Measurements from ENCODE around the gene WFS1.

DNA sequence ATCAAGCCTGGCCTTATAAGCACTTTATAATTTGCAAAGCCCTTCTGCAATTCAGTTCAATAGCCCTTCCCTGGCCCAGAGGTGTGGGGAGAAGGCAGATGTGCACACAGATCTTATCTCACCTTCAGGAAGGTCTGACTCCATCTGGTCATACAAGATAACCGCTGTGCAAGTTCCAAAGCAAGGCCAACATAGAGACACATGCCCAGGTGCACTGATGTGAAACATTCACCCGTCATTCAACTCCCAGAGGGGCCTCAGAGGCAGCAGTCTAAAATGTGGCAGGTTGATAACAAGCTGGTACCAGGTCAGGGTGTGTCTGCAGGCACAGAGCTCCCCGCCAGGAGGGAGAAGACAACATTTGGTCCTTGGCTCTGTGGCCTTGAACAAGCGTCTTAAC lies 10.9 kb upstream of the WFS1 start:
- TF ChIP-seq EZH2 (IDR thresholded peaks at IDR 0.05; ENCODE audit: borderline replicate concordance) (no peak), EZH2phosphoT487 (IDR thresholded peaks at IDR 0.05; ENCODE audit: low read depth, severe bottlenecking, unreplicated experiment) (no peak)
- TF ChIP-seq, protein P1, sequence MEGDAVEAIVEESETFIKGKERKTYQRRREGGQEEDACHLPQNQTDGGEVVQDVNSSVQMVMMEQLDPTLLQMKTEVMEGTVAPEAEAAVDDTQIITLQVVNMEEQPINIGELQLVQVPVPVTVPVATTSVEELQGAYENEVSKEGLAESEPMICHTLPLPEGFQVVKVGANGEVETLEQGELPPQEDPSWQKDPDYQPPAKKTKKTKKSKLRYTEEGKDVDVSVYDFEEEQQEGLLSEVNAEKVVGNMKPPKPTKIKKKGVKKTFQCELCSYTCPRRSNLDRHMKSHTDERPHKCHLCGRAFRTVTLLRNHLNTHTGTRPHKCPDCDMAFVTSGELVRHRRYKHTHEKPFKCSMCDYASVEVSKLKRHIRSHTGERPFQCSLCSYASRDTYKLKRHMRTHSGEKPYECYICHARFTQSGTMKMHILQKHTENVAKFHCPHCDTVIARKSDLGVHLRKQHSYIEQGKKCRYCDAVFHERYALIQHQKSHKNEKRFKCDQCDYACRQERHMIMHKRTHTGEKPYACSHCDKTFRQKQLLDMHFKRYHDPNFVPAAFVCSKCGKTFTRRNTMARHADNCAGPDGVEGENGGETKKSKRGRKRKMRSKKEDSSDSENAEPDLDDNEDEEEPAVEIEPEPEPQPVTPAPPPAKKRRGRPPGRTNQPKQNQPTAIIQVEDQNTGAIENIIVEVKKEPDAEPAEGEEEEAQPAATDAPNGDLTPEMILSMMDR (IDR thresholded peaks at IDR 0.05; ENCODE audit: poor library complexity): no peak
